GM19395 (cell line): ENCODE measurements around the gene MRPL44.
A peak's percentile ranks its signal among the peaks of the same experiment; 100 is the strongest.
"Not testable (repeated sequence)": the region's sequence is repeated elsewhere in the genome, so short reads cannot be mapped to it uniquely, and the experiment has no call there.

Experiments used
- ATAC-seq: cut with Tn5 transposase; IDR thresholded peaks from one replicate; pipeline ENCODE4 v1.9.1; 2021; ENCODE audit warnings: mild to moderate bottlenecking, moderate library complexity; ENCODE audit not compliant: unreplicated experiment

MRPL44 gene

DNA sequence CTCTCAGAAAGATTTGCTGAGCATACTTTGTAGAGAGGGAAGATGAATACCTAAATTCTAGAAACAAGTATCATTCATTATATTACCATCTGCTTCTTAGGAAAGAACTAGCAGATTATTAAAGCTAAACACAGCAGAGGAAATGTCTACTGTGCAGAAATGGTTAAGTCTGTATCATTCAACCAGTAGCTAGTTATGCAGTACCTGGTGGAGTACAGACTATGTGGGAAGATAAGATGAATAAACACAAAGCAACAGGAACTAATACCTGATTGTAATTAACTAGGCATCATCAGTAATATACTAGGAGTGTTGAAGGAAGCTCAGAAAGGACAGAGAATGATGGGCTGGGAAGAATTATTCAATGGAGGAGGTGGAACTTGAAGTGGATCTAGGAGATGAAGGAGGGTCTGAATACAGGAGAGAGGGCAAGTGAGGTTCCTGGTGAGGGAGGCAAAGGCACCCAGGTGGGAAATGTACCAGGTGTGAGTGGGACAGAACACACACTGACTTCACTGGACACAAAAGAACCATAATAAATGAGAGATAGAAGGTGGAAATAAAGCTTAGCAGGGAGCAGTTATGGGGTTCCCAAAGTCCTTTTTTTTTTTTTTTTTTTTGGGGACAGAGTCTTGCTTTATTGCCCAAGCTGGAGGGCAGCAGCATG, 21.7 kb upstream of the MRPL44 start:
- no peak for ATAC-seq

DNA sequence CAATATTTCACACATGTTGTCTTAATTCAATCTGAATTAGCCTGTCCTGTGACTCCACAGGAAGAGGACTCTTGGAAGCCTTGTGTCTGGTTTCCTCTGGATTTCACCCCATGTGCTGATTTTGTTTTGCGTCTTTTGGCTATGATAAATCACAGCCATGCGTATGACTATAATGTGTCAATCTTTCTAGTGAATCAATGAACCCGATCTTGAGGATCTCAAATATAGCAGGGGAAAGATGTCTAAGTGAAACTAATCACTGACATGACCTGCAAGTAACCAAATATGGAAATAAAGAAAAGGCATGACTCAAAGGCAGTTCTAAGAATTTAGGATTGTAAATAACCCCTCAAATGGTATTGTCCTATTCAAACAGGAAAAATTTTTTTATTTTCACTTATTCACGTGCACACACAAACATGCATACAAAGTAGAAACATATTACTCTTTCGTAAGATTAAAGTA, 20.4 kb upstream of the MRPL44 start:
- ATAC-seq = peak; percentile 24

DNA sequence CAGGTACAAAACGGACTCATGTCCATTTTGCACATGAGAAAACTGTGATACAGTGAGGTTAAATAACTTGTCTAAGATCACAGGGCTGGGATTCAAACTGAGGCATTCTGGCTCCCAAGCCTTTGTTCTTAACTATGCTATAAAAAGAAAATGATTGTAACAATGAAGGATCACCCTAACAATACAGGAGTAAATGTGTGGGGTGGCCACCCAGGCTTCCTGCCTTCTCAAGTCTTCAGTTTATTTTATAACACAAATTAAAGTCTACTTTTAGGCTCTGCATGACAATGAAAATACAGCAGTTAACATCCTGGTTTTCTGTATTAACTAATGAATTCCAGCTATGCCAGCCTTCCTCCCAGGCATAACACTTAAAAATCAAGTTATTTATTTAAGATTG, 19.7 kb upstream of the MRPL44 start:
- ATAC-seq = no peak

DNA sequence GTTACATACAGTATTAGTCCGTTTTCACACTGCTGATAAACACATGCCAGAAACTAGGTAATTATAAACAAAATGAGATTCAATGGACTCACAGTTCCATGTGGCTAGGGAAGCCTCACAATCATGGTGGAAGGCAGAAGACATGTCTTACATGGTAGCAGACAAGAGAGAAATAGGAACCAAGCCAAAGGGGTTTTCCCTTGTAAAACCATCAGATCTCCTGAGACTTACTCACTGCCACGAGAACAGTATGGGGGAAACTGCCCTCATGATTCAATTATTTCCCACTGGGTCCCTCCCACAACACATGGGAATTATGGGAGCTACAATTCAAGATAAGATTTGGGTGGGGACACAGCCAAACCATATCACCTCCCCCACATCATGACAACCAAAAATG, 17.8 kb upstream of the MRPL44 start:
- not testable (repeated sequence) for ATAC-seq

DNA sequence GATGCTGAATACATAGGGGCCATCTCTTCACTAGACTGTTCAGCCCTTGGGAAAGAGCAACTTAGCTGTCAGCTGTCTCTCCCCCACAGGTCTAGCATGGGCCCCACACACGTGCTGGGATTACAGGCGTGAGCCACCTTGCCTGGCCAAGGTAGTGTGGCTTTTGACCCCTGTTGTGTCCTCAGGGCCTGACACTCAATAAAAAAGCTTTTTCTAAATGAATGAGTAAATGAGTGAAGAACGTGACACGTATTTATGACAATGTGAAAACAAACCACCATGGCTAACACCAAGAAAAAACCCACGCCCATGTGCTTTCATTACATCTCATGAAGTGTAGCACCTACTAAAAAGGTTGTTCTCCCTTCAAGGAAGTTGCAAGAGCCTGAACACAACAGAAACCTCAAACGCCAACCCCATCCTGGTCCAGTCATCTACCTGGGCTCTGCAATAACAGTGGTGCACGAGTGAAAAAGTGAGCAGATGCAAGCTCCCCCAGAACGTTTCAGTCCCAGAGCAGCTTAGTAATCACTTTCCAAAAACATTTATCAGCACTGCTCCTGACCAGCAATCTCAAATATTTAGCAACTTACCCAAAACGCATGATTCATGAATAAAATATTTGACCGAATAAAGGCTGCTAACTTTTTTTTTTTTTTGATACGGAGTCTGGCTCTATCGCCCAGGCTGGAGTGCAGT, 15.5 kb upstream of the MRPL44 start:
- peak; percentile 54 for ATAC-seq

DNA sequence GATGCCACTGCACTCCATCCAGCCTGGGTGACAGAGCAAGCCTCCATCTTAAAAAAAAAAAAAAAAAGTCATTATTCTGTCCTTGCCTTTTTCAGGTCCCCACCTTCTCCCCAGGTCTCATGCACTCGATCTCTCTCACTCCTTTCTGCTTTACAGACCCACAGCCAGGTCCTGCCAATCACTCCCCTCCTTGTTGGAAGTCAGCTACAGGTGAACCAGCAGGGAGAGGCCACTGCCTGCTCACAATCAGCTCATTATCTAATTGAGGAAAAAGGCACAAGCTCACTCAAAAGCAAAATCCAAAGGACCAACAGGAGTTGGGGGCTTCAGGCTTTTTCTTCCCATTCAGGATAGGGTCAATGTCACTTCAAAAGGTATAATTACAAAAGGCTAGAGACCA, 14.1 kb upstream of the MRPL44 start:
- ATAC-seq = no peak

DNA sequence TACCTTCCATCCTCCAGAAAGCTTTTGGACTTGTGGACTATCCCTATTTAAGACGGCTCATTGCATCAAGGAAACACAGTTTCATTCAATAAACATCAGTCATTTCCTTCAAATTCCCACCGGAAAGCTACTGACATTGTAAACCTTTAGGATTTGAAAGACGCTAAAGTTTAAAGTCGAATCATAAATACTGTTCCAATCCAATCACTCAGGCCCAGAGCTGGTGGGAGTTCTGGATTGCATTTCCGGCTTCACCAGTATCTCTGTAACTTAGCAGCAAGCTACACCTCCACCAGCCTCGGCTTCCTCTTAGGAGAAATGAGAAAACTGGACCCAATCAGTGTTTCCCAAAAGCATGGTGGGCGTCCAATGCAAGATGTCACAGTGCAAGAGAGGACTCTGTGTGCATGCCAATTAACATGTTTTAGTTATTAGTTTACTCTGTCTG, 13.7 kb upstream of the MRPL44 start:
- ATAC-seq = no peak

DNA sequence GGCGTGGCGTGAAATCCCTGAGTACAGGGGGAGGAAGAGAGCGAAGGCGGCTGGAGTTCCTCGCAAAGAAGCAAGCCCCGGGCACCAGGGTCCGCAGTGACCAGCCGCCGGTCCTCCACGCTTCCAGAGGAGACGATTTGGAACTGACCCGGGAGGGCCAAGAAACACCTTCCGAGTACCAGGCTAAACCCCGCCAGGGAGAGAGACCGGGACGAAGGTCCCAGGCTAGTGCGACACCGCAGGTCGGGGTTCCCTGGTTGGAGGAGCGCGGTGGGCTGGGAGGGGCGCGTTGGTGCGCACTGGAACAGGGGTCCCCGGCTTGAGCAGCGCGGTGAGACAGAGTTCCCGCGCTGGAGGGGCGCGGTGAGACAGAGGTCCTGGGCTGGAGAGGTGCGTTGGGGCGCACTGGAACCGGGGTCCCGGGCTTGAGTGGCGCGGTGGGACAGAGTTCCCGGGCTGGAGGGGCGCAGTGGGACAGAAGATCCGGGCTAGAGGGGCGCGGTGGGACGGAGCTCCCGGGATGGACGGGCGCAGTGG, 13.0 kb upstream of the MRPL44 start:
- ATAC-seq = no peak

DNA sequence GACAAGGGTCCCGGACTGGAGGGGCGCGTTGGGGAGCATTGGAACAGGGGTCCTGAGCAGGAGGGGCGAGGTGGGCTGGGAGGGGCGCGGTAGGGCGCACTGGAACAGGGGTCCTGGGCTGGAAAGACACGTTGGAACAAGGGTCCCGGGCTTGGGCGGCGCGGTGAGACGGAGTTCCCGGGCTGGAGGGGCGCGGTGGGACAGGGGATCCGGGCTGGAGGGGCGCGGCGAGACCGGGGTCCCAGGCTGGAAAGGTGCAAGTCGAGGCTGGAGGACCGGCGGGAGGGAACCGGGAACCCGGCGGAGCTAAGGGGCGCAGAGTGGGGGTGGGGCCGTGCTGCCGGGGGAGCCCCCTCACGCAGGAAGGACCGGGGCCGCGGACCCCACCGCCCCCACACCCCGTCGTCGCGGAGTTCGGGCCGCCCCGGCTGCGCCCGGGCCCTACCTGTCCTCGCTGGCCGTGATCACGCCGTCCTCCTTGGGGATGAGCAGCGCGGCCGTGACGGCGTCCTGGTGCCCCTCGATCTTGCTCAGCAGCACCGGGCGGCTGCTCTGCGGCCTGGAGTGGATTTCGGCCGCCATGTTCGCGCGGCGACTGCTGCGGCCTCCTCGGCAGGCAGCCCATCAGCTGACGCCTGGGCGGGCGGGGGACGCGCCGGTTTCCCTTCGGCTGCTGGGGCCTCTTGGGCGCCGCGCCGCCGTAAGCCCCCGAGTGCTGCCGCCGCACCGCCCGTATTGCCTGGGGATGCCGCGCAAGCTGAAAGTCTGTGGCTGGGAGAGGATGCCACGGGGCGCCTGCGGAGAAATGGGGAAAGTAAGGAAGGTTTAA, 12.3 kb upstream of the MRPL44 start, which contains the start of gene WDFY1:
Gene WDFY1 (minus strand): TSS at position 633 of the 829 bp plus-strand sequence. CDS start 51 bp downstream, at position 582.
- peak; percentile 64 for ATAC-seq

DNA sequence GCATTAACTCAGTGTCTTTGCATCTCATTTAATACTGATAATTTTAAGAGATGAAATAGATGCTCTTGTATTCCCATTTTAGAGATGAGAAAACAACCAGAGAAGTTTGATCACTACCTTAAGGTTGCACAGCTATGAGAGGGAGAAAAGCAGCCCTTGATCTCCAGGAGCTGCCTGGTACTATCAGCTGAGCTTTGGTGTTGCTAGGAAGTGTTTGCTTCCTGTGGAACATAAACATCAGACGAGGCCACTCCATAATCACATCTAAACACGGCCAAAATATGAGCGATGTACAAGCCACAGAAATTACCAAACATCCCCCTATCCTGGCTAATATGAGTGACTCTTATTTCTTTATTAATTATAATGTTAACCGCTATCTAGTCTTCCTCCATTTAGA, 11.5 kb upstream of the MRPL44 start:
- ATAC-seq = no peak

DNA sequence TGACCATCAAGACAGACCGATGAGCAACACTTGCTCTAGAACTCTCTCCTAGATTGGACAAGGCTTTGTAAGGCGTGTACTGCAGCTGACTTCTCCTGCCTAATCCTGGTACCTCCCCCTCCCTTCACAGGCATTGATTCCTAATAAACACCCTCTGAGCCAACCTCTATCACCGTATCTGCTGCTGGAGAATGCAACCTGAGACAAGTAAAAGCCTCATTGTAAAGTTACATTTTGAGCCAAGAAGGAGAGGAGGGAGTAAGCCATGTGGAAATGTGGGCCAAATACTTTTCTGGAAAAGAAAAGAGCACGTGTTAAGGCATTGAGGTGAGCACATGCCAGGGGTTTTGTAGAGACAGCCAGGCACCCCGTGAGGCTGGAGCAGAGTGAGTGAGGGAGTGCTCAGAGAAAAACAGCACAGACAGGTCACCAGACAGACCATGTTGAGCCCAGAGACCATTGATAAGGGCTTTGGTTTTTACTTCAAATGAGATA, 9.5 kb upstream of the MRPL44 start:
- no peak for ATAC-seq

DNA sequence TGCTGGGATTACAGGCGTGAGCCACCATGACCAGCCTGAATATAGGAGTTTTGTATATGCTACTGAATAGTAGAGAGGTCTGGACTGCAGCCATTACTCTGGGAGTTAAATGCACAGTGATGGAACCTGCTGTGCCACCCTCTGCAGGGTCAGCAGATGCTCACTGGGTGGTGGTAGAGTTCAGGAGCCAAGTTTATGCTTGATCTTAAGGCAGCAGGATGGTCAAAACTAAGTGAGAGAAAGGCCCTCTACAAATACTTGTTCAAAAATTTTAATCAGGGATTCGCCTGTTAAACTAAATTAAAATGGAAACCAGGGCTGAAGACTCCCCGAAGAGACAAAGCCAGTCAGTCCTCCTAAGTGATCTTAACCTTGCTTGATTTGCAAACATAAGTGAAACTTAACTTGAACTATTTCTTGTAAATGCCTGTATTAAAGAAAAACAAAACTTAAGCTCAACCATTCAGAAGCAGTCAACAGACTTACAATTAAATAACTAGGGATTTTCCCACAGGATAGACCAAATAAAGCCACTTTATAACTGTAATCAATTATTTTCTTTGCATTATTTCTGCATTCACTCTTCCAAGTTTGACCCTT, 7.9 kb upstream of the MRPL44 start:
- no peak for ATAC-seq

DNA sequence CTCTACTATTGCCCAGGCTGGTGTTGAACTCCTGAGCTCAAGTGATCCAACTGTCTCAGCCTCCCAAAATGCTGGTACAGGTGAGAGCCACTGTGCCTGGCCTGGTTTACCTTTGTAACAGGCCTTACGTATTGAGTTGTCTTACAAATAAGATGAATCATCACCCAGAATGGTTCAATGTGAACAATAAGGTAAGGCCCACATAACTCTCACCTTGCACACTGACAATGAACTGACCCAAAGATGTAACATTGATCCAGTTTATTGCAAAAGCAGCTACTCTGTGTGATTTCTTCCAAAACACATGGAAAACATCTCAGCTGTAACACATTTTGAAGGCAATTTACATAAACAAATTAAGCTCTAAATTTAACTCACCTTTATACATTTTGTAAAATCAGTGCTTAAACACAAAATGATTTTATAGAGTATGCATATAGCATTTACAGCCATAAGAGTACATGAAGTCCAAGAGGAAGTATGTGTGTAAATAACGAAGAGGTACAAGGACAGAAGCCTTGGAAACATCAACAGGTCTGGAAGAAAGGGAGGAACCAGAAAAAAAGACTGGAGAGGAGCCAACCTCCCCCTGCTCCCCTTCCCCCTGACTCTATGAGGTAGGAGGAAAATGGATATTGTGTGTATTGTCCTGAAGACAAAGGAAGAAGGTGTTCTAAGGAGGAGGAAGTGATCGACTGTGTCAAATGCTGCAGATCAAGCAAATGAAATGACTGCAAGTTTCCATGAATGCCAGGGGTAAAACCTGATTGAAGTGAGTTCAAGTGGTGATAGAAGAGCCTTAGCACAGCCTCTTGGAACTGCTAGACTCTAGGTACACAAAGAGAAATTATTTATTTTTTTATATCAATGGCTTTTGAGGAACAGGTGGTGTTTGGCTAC, 6.6 kb upstream of the MRPL44 start:
- no peak for ATAC-seq

DNA sequence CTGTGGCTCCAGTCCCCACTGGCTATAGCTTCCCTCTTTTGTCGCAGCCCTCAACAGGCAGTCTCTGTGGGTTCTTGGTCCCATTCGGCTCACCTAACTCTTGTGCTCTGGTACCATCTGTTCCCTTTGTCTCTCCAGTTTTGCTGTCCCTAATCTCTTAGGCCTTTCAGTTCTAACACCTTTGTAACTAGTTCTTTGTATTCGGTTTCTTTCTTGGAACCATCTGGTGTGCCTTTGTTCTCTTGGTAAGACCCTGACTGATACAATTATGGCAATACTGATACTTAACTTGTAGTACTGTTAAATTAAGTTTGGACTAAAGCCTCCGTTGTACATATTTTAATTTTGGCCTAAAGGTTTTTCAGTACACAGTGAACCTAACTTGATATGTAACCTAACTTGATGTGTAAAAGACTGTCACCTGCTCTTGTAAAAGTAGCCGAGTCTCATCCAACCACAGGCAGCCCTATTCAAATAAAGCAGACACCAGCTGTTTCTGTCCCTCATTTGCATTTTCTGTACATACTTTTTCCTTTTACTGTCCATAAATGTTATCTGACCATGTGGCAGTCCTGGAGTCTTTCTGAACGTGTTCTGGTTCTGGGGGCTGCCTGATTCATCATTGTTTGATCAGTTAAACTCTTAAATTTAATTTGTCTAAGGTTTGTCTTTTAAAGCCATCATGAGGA, 4.8 kb upstream of the MRPL44 start:
- ATAC-seq = peak; percentile 65

DNA sequence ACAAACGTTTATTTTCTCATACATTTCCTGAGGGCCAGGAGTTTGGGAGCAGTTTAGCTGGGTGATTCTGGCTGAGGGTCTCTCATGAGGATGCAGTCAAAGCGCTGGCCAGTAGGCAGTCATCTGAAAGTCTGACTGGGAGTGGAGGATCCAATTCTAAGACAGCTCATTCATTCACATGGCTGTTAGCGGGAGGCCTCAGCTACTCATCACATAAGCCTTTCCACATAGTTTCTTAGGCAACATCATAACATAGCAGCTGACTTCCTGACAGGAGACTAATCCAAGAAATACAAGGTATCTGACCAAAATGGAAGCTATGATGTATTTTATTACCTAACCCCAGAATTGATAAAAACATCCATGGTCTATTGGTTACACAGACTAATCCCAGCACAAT, 2.9 kb upstream of the MRPL44 start:
- ATAC-seq = no peak

DNA sequence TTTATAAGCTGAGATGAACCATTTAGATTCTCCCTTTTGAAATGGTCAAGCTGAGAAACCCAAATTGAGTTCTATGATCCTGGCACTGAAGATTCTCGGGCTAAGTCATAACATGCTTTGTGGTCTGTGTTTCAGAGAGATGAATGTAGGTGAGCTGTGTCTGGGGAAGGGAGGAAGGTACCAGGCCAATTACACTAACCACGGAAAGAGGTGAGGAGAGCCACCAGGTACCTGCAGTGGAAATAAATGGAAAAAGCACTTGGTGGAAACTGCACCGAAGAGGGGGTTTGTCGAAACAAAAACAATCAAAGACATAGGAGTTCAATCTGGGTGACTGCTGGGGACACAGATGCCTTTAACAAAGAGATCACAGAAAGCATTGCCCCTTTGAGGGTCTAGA, 963 bp upstream of the MRPL44 start:
- peak; percentile 33 for ATAC-seq

DNA sequence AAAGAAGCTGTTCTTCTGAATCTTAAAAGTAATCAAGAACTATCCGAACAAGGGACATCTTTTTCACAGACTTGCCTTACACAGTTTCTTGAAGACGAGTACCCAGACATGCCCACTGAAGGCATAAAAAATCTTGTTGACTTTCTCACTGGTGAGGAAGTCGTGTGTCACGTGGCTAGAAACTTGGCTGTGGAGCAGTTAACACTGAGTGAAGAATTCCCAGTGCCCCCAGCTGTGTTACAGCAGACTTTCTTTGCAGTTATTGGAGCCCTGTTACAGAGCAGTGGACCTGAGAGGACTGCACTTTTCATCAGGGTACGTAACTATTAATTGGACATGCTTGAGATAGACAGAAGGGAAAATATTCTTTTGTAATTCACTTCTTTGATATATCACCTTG, 2.4 kb downstream of the MRPL44 start:
- no peak for ATAC-seq

DNA sequence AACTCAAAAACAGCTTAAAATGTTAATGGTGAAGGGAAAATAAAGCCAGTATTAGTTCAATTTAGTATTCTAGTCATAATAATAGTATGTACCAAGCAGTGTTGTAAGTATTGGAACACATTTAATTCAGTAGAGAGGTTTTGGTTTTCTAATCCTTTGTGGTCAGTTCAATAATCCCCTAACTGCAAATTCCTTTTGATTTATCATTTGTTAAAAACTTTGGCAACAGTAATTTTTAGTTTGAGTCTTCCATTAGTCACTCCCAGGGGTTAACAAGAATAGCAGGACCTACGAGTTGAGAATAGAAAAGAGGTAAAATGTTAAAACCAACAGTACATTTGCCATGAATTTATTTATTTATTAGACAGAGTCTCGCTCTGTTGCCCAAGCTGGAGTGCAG, 10.7 kb downstream of the MRPL44 start:
- ATAC-seq = no peak

DNA sequence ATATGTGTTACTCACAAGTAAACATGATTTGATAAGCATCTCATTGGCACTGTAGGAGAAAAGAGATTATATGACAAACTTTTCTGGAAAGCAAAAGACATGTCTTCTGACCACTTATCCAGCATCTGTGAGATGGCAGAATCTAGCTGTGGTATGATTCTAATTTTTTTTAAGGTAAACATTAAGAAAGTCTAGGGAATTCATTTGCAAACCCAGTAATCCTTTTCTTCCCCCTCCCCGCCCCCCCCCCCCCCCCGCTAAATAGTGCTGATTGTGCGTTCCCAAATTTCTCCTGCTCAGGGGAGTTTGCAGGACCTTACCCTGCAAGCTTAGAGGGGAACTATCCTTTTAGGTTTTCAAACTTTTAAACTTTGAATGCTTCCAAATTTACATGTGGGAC, 12.1 kb downstream of the MRPL44 start:
- no peak for ATAC-seq
